Liver (tissue), 9 donors: ENCODE measurements around the gene EGF. TPM values are rescaled to one million over a fixed set of nuclear protein-coding genes. Genes with fewer than 3 reads are reported as not detected.

Source experiments
- DNase-seq: peaks from one replicate; pipeline ENCODE4 v3.0.0-alpha.2; 2017; ENCODE audit warnings: low spot score
- H3K27ac ChIP-seq, 2 donors: one replicate each; pipeline ENCODE4 v1.7.0; 2013; ENCODE audit warnings: inconsistent platforms in 2 of 2, low read length in 2 of 2, control low read depth in 1 of 2, low read depth in 1 of 2, mild to moderate bottlenecking in 1 of 2
- H3K27me3 ChIP-seq, 4 donors: one replicate each; pipeline versions ENCODE4 v1.6.1 to v1.7.0; 2013; ENCODE audit warnings: low read length in 3 of 4, inconsistent platforms in 1 of 4, mild to moderate bottlenecking in 1 of 4, moderate library complexity in 1 of 4; ENCODE audit not compliant: control insufficient read depth in 4 of 4, insufficient read depth in 4 of 4
- H3K36me3 ChIP-seq, 4 donors: one replicate each; pipeline versions ENCODE4 v1.6.1 to v1.7.0; 2013; ENCODE audit warnings: low read length in 3 of 4, mild to moderate bottlenecking in 3 of 4, low read depth in 1 of 4, moderate library complexity in 1 of 4; ENCODE audit not compliant: control insufficient read depth in 4 of 4, insufficient read depth in 3 of 4
- H3K4me1 ChIP-seq, 4 donors: one replicate each; pipeline versions ENCODE4 v1.6.1 to v1.7.0; 2013; ENCODE audit warnings: low read length in 3 of 4, mild to moderate bottlenecking in 3 of 4, moderate library complexity in 1 of 4; ENCODE audit not compliant: control insufficient read depth in 4 of 4, insufficient read depth in 4 of 4
- H3K4me3 ChIP-seq, 3 donors: one replicate each; pipeline versions ENCODE4 v1.6.1 to v1.7.0; 2013; ENCODE audit warnings: low read length in 3 of 3, control low read depth in 1 of 3, low read depth in 1 of 3, mild to moderate bottlenecking in 1 of 3
- H3K9ac ChIP-seq, 2 donors: one replicate each; pipeline ENCODE4 v1.7.0; 2013; ENCODE audit warnings: low read length in 2 of 2, mild to moderate bottlenecking in 2 of 2, moderate library complexity in 2 of 2, control low read depth in 1 of 2, low read depth in 1 of 2
- H3K9me3 ChIP-seq, 4 donors: one replicate each; pipeline versions ENCODE4 v1.6.1 to v1.7.0; 2013; ENCODE audit warnings: low read length in 3 of 4; ENCODE audit not compliant: control insufficient read depth in 4 of 4
- ATF3 ChIP-seq: IDR thresholded peaks from 2 replicates; pipeline ENCODE4 v1.6.1; 2016; ENCODE audit warnings: antibody characterized with exemption
- EGR1 ChIP-seq, 2 donors: IDR thresholded peaks; 2 replicates each; pipeline ENCODE4 v1.6.1; 2016 to 2018; ENCODE audit warnings: antibody characterized with exemption in 2 of 2, low read depth in 2 of 2
- FOXA1 ChIP-seq: IDR thresholded peaks from 2 replicates; pipeline ENCODE4 v1.6.1; 2016; ENCODE audit warnings: antibody characterized with exemption
- FOXA2 ChIP-seq: IDR thresholded peaks from 2 replicates; pipeline ENCODE4 v1.6.1; 2016; ENCODE audit warnings: antibody characterized with exemption
- GABPA ChIP-seq, 2 donors: IDR thresholded peaks in 1 of 2; conservative IDR thresholded peaks in 1 of 2; 2 replicates each; pipeline ENCODE4 v1.6.1; 2016; ENCODE audit warnings: antibody characterized with exemption in 2 of 2, mild to moderate bottlenecking in 1 of 2, moderate library complexity in 1 of 2
- HNF4A ChIP-seq, 2 donors: conservative IDR thresholded peaks; 2 replicates each; pipeline ENCODE4 v1.6.1; 2016; ENCODE audit warnings: antibody characterized with exemption in 2 of 2, mild to moderate bottlenecking in 2 of 2
- JUND ChIP-seq, 2 donors: IDR thresholded peaks; 2 replicates each; pipeline ENCODE4 v1.6.1; 2016; ENCODE audit warnings: antibody characterized with exemption in 2 of 2
- RAD21 ChIP-seq, 2 donors: IDR thresholded peaks; 2 replicates each; pipeline ENCODE4 v1.6.1; 2016; ENCODE audit warnings: antibody characterized with exemption in 2 of 2, mild to moderate bottlenecking in 2 of 2
- YY1 ChIP-seq: IDR thresholded peaks from 2 replicates; pipeline ENCODE4 v1.6.1; 2016; ENCODE audit warnings: antibody characterized with exemption, mild to moderate bottlenecking
- ZBTB33 ChIP-seq: IDR thresholded peaks from 2 replicates; pipeline ENCODE4 v1.6.1; 2016; ENCODE audit warnings: antibody characterized with exemption
- WGBS: extraction: QIAGEN DNeasy Blood & Tissue Kit; methylation state at CpG from one replicate; pipeline ENCODE4 v1.1.7; 2013; 5-methylcytosine and 5-hydroxymethylcytosine counted together
- polyA plus RNA-seq, 2 donors: library from polyadenylated mRNA; stranded (reverse) in 1 of 2; unstranded in 1 of 2; fragments of 200-250 nt in 1 of 2; fragments of >200 nt in 1 of 2; fragmentation: Nextera tagmentation in 1 of 2; extraction: Ambion mirVana in 1 of 2; gene quantifications; one replicate each; pipeline versions ENCODE4 v1.2.1 to v1.2.3, GENCODE V29; 2013 to 2015
- total RNA-seq, 2 donors: library from RNA; depleted of rRNA; stranded (reverse); fragments of >200 nt; gene quantifications; one replicate each; pipeline ENCODE4 v1.2.3, GENCODE V29; 2014
- TF ChIP-seq, protein P1 (sequence below): fragments of 150-350 bp; IDR thresholded peaks from 2 replicates; pipeline ENCODE4 v1.5.1; 2017; ENCODE audit warnings: improper control_type of control experiment, low read depth, low read length; ENCODE audit not compliant: missing input control
- TF ChIP-seq, protein P2 (sequence below): IDR thresholded peaks from 2 replicates; pipeline ENCODE4 v1.6.1; 2016; ENCODE audit warnings: antibody characterized with exemption, mild to moderate bottlenecking
- donor health status: healthy.
- donor health status: healthy.
- donor health status: healthy.
- donor health status: healthy.
- donor health status: healthy.

The EGF gene
- total and polyA plus RNA-seq, 4 donors, result 0.65 TPM; not detected in 3

DNA sequence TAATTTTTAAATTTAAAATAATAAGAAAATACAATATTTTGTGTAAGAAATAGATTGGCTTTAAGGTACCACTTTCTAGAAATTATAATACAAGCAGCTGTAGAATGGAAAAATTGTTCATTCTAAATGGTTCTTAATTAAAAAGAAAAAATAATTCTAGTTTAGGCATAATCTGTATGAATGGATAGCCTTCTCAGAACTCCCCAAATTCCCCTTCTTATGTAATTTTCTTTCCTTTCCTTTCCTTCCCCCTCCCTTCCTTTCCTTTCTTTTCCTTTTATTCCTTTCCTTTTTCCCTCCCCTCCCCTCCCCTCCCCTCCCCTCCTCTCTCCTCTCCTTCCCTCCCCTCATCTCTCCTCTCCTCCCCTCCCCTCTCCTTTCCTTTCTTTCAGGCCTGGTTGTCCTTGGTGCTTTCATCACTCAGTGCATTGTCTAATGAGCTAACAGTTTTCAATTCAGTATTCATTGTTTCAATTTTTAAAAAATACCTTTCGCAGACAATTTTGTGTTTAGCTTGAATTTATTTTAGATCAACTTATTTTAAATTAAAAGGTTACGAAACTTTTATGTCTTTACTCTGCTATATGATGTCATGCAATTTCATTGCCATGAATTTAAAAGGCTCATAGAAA lies 35.9 kb upstream of the EGF start:
- TF ChIP-seq HNF4A (conservative IDR thresholded peaks at IDR 0.05), result no peak
- TF ChIP-seq, protein P1, sequence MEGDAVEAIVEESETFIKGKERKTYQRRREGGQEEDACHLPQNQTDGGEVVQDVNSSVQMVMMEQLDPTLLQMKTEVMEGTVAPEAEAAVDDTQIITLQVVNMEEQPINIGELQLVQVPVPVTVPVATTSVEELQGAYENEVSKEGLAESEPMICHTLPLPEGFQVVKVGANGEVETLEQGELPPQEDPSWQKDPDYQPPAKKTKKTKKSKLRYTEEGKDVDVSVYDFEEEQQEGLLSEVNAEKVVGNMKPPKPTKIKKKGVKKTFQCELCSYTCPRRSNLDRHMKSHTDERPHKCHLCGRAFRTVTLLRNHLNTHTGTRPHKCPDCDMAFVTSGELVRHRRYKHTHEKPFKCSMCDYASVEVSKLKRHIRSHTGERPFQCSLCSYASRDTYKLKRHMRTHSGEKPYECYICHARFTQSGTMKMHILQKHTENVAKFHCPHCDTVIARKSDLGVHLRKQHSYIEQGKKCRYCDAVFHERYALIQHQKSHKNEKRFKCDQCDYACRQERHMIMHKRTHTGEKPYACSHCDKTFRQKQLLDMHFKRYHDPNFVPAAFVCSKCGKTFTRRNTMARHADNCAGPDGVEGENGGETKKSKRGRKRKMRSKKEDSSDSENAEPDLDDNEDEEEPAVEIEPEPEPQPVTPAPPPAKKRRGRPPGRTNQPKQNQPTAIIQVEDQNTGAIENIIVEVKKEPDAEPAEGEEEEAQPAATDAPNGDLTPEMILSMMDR, result no peak
- no peak for TF ChIP-seq YY1
- no peak for TF ChIP-seq GABPA (IDR thresholded peaks at IDR 0.05 in 1 of 2, conservative IDR thresholded peaks at IDR 0.05 in 1 of 2)
- no peak for TF ChIP-seq RAD21 (IDR thresholded peaks at IDR 0.05)
- no peak for TF ChIP-seq FOXA1
- TF ChIP-seq EGR1 (IDR thresholded peaks at IDR 0.05; ENCODE audit: low read depth in 2 of 2), result no peak
- TF ChIP-seq FOXA2, result no peak
- TF ChIP-seq ZBTB33, result no peak
- TF ChIP-seq ATF3, result no peak
- no peak for TF ChIP-seq JUND (IDR thresholded peaks at IDR 0.05)
- H3K27ac ChIP-seq, result no peak overlapping the region
- no peaks in the 10 kb centered on the region for H3K9me3 ChIP-seq
- H3K4me1 ChIP-seq, result no peaks in the 10 kb centered on the region
- no peaks in the 10 kb centered on the region for H3K27me3 ChIP-seq
- DNase-seq, result no peak
- H3K36me3 ChIP-seq, result no peaks in the 10 kb centered on the region
- no peak overlapping the region for H3K4me3 ChIP-seq
- H3K9ac ChIP-seq, result no peak overlapping the region
- 96% methylated on average over 2 of the region's 2 CpGs for WGBS

DNA sequence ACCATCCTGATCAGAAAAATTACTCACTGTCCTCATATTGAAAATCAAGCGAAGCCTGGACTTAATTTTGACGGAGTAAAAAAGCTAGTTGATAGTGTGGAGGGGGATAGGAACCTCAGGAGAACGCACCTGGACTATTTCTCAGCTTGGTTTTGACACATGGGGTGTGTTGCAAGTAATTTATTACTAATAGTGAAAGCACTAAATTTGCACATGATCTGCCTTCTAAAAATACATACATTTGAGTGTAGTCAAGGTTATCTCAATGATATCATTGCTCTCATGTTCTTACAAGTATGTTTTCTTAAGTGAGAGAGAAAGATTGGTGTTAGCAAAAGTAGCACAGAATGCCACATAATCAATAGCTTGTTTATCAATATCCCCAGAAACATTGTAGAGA lies 35.3 kb upstream of the EGF start:
- H3K9me3 ChIP-seq, result no peaks in the 10 kb centered on the region
- no peak overlapping the region for H3K4me3 ChIP-seq
- H3K27me3 ChIP-seq, result no peaks in the 10 kb centered on the region
- no peak overlapping the region for H3K27ac ChIP-seq
- H3K4me1 ChIP-seq, result no peaks in the 10 kb centered on the region
- TF ChIP-seq, protein P1, result no peak
- TF ChIP-seq, protein P2, sequence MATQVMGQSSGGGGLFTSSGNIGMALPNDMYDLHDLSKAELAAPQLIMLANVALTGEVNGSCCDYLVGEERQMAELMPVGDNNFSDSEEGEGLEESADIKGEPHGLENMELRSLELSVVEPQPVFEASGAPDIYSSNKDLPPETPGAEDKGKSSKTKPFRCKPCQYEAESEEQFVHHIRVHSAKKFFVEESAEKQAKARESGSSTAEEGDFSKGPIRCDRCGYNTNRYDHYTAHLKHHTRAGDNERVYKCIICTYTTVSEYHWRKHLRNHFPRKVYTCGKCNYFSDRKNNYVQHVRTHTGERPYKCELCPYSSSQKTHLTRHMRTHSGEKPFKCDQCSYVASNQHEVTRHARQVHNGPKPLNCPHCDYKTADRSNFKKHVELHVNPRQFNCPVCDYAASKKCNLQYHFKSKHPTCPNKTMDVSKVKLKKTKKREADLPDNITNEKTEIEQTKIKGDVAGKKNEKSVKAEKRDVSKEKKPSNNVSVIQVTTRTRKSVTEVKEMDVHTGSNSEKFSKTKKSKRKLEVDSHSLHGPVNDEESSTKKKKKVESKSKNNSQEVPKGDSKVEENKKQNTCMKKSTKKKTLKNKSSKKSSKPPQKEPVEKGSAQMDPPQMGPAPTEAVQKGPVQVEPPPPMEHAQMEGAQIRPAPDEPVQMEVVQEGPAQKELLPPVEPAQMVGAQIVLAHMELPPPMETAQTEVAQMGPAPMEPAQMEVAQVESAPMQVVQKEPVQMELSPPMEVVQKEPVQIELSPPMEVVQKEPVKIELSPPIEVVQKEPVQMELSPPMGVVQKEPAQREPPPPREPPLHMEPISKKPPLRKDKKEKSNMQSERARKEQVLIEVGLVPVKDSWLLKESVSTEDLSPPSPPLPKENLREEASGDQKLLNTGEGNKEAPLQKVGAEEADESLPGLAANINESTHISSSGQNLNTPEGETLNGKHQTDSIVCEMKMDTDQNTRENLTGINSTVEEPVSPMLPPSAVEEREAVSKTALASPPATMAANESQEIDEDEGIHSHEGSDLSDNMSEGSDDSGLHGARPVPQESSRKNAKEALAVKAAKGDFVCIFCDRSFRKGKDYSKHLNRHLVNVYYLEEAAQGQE, result no peak
- TF ChIP-seq YY1, result no peak
- TF ChIP-seq JUND (IDR thresholded peaks at IDR 0.05), result no peak
- DNase-seq, result no peak
- H3K36me3 ChIP-seq, result no peaks in the 10 kb centered on the region
- 92% methylated on average over 3 of the region's 3 CpGs for WGBS
- H3K9ac ChIP-seq, result no peak overlapping the region
